Sigmoid colon (tissue), 3 donors: Measurements from ENCODE around the gene LITAF.

Experiments
- CTCF ChIP-seq, 4 experiments: fragments of 450-650 bp in 3 of 4; fragments of 200-600 bp in 1 of 4; IDR thresholded peaks; one replicate each; pipeline ENCODE4 v1.5.1; 2016 to 2019; ENCODE audit warnings: antibody characterized with exemption in 4 of 4, mild to moderate bottlenecking in 3 of 4, moderate library complexity in 2 of 4
- POLR2A ChIP-seq, 2 donors: fragments of 450-650 bp; IDR thresholded peaks; one replicate each; pipeline ENCODE4 v1.6.1; 2016; ENCODE audit warnings: antibody characterized with exemption in 2 of 2, mild to moderate bottlenecking in 2 of 2, moderate library complexity in 2 of 2

DNA sequence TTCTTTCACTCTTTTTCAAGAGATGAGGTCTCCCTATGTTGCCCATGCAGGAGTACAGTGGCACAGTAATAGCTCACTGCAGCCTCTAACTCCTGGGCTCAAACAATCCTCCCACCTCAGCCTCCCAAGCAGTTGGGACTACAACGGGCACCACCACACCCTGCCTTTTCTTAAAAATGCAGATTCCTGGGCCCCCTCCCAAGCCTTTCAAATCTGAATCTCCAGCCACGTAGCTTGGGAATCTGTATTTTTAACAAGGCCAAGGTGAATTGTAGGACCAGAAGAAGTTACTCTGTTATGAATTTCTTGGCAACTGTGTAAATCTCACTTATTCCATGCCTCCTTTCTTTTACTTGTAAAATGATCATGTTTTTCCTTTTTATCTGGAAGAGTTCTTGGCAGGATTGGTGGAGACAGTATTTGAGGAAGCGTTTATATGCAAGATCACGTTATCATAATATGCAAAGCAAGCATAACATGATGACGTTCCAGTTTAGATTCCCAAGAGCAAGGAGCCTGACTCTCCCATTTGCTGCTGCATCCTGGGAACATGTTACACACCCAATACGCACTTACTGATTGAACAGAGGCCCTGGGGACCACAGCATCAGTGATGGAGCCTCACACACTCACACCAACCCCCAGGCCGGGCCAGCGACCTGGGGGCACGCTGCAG, 44.5 kb downstream of the LITAF start:
- TF ChIP-seq CTCF (IDR thresholded peaks at IDR 0.05) (no peak), POLR2A (IDR thresholded peaks at IDR 0.05) (no peak)
